ENCODE results near the gene HCRT.
"Not testable (repeated sequence)": the region's sequence is repeated elsewhere in the genome, so short reads cannot be mapped to it uniquely, and the experiment has no call there.

The HCRT gene, protein sequence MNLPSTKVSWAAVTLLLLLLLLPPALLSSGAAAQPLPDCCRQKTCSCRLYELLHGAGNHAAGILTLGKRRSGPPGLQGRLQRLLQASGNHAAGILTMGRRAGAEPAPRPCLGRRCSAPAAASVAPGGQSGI

DNA sequence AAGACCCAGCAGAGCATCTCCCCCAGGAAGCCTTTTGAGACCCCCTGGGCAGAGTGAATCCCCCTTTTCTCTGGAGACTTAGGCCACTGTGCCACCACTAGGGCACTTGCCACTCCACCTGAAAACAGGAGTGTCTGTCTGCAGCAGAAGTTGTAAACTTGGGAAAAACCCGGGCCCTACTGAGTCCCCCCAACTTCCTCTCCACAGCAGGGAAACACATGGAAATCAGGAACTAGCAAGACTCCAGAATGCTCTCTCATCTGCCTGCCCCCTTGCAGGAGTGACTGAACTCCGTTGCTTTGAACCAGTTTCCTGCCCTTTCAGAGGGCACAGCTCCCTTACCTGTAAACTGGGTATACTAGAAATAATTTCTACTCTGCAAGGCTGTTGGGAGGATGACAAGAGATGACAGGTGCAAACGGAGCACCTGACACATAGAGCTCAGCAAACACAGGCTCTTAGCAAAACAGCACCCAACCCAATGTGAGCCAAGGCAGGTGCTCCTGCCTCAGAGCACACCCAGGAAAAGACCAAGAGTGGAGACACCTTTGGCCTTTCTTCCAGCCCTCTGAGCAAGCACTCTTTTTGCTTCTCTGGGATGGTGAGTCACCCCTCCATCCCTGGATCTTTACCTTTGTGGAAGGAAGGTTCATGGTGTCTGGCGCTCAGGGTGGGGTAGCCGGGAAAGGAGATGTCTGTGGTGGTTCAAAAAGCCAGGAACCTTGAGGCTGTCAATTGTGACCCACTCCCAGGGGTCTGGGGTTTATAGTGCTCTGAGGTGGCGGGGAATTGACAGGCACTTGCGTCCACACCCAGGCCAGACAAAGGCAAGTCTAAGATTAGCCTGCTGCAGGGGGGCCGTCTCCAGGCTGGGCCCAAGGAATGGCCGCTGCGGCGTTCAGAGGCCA is at the start of gene HCRT:
HCRT (minus strand) TSS at position 740 of the 908 bp plus-strand sequence; CDS start at position 653, 87 bp downstream.
- DNase-seq (ENCODE audit: low read depth in 2 of 2), result no peak

DNA sequence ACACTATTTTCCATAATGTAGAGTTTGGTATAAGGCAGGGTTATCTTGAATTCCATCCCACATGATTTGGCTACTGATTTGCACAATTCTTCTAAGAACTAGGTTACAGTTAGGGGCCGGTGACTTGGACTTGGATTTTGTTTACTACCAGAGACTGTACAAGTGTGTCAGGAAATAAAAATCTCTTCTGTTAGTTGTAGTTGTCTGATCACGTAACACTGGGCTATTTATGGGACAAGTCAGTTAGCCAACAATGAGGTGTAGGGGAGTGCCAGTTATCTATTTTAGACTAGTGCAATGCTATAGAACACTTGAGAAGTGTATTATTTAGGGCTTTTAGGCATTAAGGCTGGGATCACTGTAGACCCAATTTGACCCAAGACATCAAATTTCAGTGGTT is 48.7 kb upstream of the HCRT start:
- DNase-seq (ENCODE audit: low read depth in 2 of 2), result no peak

DNA sequence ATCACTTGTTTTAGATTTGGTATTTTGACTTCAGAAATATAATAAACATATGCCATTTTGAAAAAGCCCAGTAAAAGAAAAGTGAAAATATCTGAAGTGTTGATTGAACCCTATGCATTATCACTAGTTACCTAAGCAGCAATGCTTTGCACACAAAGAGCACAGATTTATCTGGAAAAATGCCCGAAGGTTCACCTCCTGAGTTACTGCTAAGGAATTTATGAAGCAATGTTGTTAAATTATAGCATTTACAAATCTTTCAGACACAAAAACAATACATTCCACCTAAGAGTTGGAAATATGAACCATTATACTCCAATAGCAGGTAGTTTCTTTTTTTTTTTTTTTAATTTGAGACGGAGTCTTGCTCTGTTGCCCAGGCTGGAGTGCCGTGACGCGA is 47.9 kb upstream of the HCRT start:
- no peak for DNase-seq (ENCODE audit: low read depth in 2 of 2)

DNA sequence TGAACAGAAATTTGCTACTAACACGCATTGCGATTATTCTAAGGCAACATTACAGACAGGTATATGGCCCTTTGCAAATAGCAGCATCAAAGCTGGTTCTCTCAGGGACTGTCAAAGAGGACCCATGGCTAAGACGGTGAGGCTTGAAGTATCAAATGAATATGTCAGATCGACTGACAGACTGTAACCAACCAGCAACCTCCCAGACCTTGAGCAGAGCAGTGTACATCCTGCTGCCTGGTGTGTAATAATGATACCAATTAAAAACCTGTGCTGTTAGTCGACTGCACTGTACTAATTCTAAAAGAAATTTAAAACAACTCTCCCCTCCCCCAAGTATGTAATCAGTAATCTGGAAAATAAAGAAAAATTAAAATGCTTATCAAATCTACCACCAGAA is 45.0 kb upstream of the HCRT start:
- DNase-seq (ENCODE audit: low read depth in 2 of 2), result no peak

DNA sequence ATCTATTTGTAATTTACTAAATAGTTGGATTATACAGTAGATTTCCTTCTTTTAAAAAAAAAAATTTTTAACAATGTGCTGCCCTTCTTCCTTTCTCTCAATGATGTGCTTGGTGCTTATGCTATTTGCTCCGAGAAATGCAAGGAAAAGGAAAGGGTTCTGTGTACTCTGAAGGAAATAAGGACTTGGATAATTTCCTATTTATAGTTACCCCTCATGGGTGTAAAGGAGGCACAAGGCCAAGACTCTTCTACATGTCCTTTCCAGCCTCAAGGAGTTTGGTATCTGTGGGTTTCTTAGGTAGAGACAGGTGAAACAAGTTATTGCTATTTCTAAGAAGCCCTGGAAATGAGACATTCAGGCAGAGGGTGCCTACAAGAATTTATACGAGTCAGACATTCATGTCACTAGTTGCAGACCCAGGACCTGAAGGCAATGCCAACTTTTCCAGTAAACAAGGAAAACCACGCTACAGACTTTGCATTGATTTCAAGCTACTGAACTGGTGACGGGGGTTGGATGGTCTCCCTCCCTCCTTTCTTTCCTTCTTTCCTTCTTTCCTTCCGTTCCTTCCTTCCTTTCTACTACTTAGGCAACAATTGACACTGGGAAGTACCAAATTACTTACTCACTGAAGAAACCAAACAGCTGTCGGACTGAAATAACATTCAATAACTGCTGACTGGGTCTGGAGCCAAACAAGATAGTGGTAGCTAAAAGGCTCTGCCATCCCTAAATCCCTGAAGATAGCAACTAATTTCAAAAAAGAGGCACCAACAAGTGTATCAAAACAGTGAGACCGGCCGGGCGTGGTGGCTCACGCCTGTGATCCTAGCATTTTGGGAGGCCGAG is 42.8 kb upstream of the HCRT start:
- DNase-seq (ENCODE audit: low read depth in 2 of 2), result no peak

DNA sequence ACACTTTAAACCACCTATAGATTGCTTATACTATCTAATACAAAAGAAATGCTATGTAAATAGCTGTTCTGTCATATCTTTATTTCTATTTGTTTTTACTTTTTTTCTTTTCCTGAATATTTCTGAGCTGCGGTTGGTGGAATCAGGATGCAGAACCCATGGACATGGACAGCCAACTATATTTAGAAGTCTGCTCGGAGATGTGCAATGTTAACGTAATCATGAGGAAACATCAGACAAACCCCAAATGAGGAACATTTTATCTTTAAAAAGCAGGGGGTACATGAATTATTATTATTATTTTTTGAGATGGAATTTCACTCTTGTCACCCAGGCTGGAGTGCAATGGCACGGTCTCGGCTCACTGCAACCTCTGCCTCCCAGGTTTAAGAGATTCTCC is 40.4 kb upstream of the HCRT start:
- no peak for DNase-seq (ENCODE audit: low read depth in 2 of 2)

DNA sequence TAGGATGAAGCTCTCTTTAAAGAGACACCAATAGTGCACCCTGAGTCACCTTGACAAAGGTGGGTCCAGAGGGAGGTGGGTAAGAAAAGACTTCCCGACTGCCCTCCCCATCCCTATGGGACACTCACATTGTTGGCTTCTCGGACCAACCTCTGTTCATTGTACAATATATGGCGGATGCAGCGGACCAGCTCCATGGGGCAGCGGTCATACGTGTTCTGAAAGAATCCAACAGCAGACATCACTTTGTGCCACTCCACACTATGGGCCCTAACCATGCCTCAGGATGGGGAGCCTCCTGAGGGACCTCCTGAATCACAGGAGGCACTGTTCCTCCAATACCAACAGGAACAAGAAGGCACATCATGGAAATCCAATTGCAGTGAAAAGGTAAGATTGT is 39.4 kb upstream of the HCRT start:
- DNase-seq (ENCODE audit: low read depth in 2 of 2), result no peak

DNA sequence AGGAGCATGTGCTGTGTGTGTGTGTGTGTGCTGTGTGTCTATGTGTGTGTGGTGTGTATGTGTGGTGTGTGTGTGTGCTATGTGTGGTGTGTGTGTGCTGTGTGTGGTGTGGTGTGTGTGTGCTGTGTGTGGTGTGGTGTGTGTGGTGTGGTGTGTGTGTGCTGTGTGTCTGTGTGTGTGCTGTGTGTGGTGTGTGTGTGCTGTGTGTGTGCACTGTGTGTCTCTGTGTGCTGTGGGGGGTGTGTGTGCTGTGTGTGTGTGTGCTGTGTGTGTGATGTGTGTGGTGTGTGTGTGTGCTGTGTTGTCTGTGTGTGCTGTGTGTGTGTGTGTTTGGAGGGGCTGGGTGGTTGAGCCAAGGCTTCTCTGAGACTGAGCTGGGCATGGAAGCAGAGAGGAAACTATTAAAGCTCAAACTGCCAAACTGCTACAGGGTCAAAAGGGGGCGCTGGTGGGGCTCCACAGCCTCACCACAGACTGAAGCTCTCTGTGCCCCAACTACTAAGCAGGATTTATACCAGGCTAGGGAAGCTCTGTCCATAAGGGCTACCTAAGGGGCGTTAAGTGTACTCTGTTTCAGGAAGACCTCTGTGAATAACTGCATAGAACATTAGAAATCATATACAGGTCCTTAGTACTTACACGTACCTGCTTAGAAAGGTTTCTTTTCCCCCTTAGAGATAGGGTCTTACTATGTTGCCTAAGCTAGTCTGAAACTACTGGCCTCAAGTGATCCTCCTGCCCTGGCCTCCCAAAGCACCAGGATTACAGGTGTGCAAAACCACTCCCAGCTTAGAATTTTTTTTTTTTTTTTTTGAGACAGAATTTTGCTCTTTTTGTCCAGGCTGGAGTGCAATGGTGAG is 36.9 kb upstream of the HCRT start:
- peak; percentile 31 to 32 for DNase-seq (ENCODE audit: low read depth in 2 of 2)

DNA sequence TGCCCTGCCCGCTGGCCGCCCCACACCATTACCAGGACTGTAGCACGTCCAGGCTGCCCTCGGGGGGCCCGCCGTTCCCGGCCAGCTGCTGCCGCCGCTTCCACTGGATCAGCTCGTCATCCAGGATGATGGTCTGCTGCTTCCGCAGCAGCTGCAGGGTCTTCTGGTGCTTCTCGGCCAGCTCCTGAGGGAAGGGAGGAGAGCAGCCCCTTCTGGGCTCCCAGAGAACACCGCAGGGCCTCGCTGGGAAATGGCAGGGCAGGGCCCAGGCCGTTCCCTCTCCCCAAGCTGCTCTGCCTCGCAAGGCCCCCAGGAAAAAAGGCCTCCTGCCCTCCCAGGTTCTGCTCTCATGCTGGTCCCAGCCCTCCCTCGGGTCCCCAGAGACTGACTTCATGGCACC is 34.0 kb upstream of the HCRT start:
- DNase-seq (ENCODE audit: low read depth in 2 of 2), result not testable (repeated sequence)

DNA sequence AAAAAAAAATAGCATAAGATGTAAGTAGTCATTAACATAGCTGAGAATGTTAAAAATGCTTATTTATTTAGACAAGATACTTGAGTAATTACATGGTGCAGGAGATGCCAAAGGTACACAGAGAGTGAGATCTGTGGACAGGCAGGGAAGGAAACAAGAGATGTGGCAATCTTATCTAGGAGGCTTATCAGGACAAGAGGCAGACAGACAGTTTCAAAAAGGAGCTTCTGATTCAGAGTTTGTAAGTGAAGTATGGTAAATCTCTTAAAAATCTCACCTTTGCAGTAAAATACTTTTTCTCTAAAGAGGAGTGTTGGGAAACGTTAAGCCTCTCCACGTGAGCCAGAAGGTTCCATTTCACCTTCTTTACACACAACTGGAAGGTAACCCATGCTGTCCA is 28.9 kb upstream of the HCRT start:
- no peak for DNase-seq (ENCODE audit: low read depth in 2 of 2)

DNA sequence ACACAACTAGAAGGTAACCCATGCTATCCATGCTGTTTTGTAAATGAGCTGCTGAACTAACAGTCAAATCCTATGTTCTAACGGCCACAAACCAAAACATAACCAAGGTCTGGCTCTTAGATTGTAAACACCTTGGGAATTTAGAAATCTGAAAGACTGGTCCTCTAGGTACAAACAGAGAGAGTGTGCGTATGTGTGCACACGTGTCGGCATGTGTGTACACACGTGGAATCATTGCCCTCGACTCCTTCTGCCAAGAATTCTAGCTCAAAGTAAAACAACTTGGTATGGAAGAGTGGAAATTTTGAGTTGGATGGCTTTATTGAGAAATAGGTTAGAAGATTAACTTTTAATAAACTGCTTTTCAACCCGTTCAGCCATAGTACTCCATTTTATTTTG is 27.1 kb upstream of the HCRT start:
- DNase-seq (ENCODE audit: low read depth in 2 of 2), result no peak

DNA sequence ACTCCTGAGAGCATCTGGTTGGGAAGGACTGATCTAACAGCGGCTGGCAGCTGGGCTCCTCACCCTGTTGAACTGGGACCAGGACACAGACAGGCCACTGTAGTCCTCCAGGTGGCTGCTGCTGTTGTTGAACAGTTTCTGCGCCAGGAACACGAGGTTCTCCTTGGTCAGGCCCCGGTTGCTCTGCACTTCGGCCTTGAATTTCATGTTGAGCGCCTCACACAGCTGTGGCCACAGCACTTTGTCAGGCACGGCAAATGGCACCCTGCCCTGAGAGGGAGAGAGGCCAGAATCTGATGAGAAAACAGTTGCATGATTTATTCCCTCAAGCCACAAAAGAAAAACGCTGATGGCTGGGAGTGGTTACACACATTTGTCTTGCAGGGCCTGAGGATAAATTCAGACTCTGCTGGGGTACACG is 26.7 kb upstream of the HCRT start:
- not testable (repeated sequence) for DNase-seq (ENCODE audit: low read depth in 2 of 2)

DNA sequence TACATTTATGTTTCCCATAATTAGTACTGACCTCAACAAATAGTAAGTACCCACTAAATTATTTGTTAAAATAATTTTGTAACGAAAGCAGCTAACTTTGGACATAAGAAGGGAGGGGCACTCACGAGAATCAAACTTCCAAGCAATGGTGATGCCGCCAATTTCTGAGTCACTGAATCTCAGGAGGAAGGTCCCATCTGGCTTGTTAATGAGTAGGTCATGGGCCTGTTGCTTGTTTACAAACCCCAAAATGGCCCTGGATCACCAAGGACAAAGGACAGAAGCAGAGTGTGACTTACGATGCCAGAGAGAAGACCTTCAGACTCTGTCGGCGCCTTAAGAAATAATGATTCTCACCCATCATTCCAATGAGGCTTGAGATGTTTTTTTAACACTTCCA is 24.8 kb upstream of the HCRT start:
- DNase-seq (ENCODE audit: low read depth in 2 of 2), result no peak

DNA sequence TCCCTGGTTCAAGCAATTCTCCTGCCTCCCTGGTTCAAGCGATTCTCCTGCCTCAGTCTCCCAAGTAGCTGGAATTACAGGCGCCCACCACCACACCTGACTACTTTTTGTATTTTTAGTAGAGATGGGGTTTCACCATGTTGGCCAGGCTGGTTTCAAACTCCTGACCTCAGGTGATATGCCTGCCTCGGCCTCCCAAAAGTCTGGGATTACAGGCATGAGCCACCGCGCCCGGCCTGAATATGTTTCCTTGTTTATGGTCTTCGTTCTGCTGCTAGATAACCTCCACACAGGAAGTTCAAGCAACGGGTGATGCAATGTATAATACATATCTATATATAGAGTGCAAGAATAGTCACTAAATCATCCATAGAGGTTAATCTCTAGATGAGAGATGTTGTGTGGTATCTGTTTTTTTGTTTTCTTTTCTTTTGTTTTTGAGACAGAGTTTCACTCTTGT is 20.9 kb upstream of the HCRT start:
- DNase-seq (ENCODE audit: low read depth in 2 of 2), result not testable (repeated sequence)

DNA sequence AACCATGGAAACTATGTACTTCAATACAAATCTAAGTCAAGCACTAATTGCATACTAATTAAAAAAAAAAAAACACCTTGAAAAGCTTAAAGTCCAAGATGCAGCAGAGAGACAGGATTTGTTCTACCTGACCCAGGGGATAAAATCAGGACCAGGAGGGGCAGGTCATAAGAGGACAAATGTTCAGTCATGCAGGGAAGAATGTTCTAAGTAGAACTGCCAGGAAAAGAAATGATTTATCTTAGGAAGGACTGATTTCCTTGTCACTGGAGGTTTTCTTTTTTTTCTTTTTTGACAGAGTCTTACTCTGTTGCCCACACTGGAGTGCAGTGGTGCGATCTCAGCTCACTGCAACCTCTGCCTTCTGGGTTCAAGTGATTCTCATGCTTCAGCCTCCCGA is 18.1 kb upstream of the HCRT start:
- no peak for DNase-seq (ENCODE audit: low read depth in 2 of 2)

DNA sequence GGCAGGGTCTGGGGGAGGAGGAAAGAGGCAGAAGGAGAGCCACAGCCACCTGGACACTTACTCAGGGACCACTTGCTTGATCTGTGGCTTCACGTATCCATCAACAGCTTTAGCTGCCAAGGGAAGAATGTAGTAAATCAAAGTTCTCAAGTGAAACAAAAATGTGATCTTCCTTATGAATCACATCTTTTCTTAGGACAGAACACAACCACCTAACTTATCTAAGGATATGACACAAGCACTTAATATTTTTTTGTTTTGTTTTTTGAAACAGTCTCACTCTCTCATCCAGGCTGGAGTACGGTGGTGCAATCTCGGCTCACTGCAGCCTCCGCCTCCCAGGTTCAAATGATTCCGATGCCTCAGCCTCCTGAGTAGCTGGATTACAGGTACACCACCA is 17.4 kb upstream of the HCRT start:
- no peak for DNase-seq (ENCODE audit: low read depth in 2 of 2)

DNA sequence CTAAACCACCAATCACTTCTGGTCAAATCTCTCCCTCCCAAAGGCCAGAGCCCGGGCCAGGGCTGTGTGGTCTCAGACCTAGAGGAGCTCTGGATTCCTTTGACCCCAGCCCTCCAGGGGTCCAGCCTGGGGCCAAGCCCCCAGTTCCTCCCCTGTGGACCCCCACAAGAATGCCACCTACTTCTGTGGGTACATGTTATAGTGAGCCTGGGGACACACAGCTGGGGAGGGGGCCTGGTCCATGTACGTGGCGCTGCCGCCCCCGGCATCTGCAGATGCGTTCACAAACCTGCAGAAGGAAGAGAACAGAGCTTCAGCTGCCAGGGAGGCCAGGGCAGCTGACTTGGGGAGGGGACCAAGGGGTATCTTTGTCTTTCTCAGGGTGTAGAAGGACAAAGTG is 16.9 kb upstream of the HCRT start:
- no peak for DNase-seq (ENCODE audit: low read depth in 2 of 2)

DNA sequence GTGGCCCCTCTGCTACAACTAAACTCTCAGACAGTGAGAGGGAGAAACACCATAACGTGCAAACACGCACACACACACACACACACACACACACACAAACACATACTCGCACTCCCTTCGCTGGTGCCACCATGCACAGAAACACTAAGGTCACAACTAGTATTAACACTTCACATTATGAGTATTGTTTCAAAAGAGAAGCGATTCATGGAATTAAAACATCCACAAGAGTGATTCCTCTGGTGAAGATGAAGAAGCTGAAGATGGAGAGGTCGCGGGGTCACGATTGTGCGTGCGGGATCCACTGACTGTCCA is 16.2 kb upstream of the HCRT start:
- no peak for DNase-seq (ENCODE audit: low read depth in 2 of 2)

DNA sequence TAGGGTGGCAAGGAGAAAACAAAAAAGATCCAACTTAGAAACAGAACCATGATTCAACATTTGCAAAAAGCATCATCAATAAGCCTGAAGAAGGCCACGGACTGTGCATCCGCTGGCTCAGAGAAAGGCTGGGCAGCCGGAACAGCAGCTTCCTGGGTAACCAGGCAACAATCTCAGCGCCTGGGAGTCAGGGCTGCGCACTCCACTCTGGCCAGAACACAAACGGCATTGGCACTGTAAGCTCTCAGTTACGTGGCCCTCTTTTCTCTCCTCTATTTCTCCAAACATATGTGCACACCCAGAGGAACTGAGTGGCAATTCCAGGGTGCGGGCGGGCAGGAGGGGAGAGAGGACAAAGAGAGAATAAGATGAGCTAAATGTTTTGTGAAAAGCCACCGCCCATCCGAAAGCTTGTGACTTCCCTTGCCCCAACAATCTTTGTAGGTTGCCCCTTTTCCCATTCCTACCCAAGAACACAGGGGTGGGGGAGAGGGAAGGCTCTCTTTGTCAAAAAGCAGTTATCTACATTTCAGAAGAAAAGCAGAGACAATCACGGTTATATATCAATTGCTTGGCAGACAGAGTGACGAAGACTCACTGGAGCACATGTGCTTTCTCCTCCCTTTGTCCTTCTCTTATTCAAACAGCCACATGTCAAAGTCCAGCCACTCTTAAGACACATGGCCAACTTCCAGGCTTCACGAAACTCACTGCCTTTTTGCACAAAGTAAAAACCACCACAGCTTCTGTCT is 15.6 kb upstream of the HCRT start:
- DNase-seq (ENCODE audit: low read depth in 2 of 2), result no peak

DNA sequence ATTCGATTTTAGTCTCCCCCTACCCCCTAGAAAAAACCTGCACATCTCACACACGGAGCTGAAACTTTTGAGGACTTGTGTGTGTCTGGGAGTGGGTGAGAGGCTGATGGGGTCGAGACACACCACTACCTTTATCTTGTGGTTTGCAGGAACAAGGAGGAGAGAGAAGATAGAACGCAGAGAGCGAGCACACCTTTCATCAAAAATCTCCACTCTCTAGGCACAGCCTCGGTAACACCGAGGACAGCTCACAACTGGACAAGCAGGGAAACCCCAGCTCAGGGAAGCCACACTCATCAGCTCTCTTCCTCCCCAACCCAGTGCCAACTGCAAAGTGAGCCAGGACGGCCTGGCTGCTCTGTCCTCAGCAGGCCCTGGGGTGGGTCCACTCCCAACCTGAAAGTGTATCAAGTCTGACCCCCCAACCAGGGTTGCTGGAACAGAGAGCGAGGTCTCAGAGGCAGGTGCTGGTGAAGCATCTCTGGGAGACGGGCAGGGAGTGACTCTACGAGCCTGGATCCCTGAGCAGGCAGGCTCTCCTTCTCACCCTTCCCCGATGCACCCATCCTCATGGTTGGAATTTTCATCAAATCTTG is 14.3 kb upstream of the HCRT start:
- DNase-seq (ENCODE audit: low read depth in 2 of 2), result no peak

DNA sequence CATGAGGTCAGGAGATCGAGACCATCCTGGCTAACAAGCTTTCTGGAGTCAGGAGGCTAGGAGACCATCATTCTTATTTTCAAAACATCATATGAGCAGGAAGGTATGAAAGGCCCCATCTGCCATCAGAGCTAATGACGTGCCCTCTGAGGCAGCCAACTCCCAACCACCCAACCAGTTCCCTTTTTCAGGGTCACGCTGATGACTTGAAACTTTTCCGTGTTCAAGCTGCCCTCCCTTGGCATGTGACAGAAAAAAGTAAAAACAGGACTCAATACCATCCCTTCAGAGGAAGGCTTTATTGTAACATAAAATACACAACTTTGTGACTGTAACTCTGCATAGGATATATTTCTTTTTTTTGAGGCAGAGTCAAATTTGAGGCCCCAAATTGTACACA is 13.6 kb upstream of the HCRT start:
- no peak for DNase-seq (ENCODE audit: low read depth in 2 of 2)

Data from stimulated activated CD4-positive, alpha-beta T cell treated with anti-CD3 and anti-CD28 coated beads, Interleukin-4, amount 100 ng/mL, for 48 hours (primary cell).